Islet of Langerhans (tissue), 1 donor: Measurements from ENCODE around the gene ACTMAP.
"Not testable (repeated sequence)": the region's sequence is repeated elsewhere in the genome, so short reads cannot be mapped to it uniquely, and the experiment has no call there.

Source experiments
- FAIRE-seq: peaks from one replicate; lab custom pipeline; 2011; peaks lifted over from hg19 to GRCh38; lab: Jason Lieb, UNC

Gene ACTMAP, protein sequence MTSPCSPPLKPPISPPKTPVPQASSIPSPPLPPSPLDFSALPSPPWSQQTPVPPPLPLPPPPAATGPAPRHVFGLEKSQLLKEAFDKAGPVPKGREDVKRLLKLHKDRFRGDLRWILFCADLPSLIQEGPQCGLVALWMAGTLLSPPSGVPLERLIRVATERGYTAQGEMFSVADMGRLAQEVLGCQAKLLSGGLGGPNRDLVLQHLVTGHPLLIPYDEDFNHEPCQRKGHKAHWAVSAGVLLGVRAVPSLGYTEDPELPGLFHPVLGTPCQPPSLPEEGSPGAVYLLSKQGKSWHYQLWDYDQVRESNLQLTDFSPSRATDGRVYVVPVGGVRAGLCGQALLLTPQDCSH

GRCh38 chr19:40750058-40750873, at the start of gene ACTMAP:
Gene ACTMAP, minus strand, starts transcription at chr19:40750477. Its CDS starts 674 bp downstream, at chr19:40749803.
- peak; percentile 87 for FAIRE-seq

GRCh38 chr19:40799558-40800338, 49.5 kb upstream of the ACTMAP start:
- no peak for FAIRE-seq

- FAIRE-seq, result peak; percentile 80
These were observed 48.6 kb upstream of the ACTMAP start, which contains the start of gene EGLN2 for GRCh38 chr19:40798683-40799557. Gene EGLN2, plus strand, starts transcription at chr19:40799191. Its CDS starts 1,382 bp downstream, at chr19:40800573.

DNA sequence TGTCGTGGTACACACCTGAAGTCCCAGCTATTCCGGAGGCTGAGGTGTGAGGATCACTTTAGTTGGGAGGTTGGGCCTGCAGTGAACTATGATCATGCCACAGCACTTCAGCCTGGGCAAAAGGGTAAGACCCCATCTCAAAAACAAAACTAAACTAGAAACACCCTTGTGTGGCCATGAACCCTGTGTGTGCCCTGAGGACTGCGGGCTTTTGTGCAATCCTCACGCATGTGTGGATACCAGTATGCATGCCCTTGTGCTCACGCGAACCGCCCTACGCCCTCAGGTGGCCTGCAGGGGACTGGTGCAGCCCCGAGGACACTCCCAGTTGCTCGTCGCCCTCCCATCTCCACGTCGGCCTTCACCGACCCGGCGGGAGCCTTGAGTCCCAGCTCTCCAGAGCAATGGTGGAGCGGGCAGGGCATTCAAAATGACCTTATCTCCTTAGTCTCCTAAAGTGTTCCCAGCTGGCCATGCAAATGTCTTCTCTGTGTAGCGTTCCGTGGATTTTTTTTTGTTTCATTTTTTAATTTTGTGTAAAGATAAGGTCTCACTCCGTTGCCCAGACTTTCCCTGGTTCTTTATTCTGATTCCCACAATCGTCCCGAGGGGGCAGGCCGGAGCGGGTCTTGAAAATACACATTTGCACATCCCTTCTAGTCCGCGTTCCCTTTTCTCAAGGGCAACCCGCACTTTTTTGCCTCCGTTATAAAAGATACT, 47.8 kb upstream of the ACTMAP start:
- FAIRE-seq, result no peak

GRCh38 chr19:40797166-40797962, 47.1 kb upstream of the ACTMAP start:
- FAIRE-seq, result no peak

DNA sequence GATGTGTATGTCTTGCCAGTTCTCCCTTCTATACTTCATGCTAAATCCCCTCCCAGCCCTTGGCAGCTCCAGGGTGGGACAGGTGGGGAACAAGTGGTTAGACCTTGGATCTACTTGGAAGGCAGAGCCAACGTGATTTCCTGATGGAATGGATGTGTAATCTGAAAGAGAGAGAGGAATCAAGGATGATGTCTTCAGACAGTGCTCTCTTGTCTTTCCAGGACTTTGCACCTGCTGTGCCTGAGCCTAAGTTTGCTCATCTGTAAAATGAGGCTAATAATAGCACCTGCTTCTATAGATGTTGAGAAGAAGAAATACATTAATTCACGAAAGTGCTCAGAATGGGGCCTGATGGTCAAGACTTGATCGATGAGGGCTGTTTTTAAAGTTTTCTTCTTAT, 41.7 kb upstream of the ACTMAP start:
- no peak for FAIRE-seq

- no peak for FAIRE-seq
These were observed 41.1 kb upstream of the ACTMAP start for GRCh38 chr19:40791349-40791748.

- FAIRE-seq, result no peak
These were observed 36.1 kb upstream of the ACTMAP start for GRCh38 chr19:40786060-40787037.

- FAIRE-seq, result no peak
These were observed 35.2 kb upstream of the ACTMAP start for GRCh38 chr19:40785526-40785925.

DNA sequence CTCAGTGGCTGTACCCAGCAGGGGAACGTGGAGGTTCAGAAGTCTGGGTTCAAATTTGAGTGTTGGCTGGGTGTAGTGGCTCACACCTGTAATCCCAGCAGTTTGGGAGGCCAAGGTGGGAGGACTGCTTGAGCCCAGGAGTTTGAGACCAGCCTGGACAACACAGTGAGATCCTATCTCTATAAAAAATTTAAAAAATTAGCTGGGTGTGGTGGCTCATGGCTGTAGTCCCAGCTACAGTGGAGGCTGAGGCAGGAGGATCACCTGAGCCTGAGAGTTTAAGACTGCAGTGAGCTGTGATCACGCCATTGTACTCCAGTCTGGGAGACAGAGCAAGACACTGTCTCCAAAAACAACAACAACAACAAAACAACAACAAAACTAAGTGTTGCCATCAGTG, 33.9 kb upstream of the ACTMAP start:
- FAIRE-seq, result not testable (repeated sequence)

- FAIRE-seq, result no peak
These were observed 33.4 kb upstream of the ACTMAP start for GRCh38 chr19:40783711-40784110.

DNA sequence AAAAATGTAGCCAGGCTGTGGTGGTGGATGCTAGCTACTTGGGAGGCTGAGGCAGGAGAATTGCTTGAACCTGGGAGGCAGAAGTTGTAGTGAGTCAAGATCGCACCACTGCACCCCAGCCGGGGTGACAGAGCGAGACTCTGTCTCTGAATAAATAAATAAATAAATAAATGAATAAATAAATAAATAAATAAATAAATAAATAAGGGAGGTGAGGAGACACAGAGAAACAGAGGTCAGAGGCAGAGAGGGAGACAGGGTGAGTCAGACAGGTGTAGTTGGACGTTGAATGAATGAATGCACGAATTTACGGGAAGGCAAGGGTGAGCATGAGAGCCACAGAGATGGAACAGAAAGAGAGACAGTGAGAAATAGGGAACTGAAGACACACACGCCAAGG, 30.9 kb upstream of the ACTMAP start:
- no peak for FAIRE-seq

- no peak for FAIRE-seq
These were observed 30.3 kb upstream of the ACTMAP start for GRCh38 chr19:40780582-40780981.

DNA sequence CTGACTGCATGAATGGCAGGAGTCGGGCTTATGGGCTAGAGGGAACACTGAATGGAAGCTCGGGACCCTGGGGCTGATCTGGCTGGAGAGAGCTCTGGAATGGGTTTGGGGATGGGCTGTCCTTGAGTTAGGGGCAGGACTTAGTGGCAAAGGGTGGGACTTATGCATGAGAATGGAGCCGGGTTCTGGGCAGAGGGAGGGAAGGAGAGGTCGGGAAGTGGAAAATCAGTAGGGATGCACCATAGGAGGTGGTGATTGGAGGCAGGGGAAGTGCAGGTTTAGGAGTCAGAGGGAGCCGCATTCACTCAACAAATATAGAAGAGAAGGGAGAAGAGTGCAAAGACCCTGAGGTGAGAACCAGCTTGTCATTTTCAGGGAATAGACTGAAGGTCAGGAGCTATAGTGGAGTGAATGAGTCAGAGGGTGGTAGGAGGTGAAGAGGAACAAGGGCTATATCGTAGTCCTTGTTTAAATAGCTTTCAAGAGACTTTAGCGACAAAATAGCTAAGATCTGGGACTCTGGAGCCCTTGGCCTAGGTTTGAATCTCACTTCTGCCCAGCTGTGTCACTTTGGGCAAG, 28.5 kb upstream of the ACTMAP start:
- no peak for FAIRE-seq

GRCh38 chr19:40777937-40778705, 27.8 kb upstream of the ACTMAP start, which contains the start of gene RAB4B:
Gene RAB4B, plus strand, starts transcription at chr19:40778247. Its CDS starts 129 bp downstream, at chr19:40778376.
- FAIRE-seq, result no peak

- FAIRE-seq, result no peak
These were observed 27.3 kb upstream of the ACTMAP start for GRCh38 chr19:40777645-40777936.

- no peak for FAIRE-seq
These were observed 26.8 kb upstream of the ACTMAP start for GRCh38 chr19:40776932-40777644.
